ENCODE measurements around the gene ANO9.

DNA sequence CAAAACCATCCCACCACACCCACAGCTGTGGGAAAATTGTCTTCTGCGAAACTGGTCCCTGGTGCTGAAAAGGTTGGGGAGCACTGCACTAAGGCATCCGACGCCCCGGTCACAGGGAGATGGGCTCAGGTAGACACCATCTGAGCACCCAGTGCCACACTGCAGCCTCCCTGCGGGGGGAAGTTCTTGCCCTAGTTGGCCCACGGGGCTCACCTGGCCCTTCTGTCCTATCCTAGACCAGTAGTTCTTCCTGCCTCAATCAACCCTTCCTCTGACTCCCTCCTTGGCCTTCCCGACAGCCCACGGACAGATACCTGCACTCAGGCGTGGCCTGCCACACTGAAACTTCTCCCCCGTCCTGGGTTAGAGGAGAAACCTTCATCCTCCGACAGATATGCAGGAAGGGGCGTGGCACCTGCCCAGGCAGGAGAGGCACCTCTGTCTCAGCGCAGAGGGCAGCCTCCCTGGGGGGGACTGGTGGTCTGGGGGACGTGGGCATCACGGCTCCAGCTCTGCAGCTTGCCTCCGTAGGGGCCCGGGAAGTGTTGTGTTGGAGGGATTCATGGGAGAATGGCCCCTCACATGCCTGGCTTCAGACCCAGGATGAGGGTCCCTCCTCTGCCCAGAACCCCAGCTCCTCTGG is 4.5 kb downstream of the ANO9 start:
- TF ChIP-seq EZH2 (IDR thresholded peaks at IDR 0.05) (no peak), POLR2AphosphoS5 (IDR thresholded peaks at IDR 0.05; ENCODE audit: borderline replicate concordance, low read depth, low read length) (no peak)

Measured in SK-N-MC (cell line).